HG03175 (cell line): Measurements from ENCODE around the gene WTAP.
"Not testable (repeated sequence)": the region's sequence is repeated elsewhere in the genome, so short reads cannot be mapped to it uniquely, and the experiment has no call there.

Experiments
- ATAC-seq: cut with Tn5 transposase; IDR thresholded peaks from one replicate; pipeline ENCODE4 v1.9.1; 2021; ENCODE audit warnings: mild to moderate bottlenecking, moderate library complexity; ENCODE audit not compliant: unreplicated experiment

The WTAP gene

GRCh38 chr6:159693128-159693893, 34.0 kb upstream of the WTAP start, which contains the start of gene SOD2:
TSS of gene SOD2 (minus strand) at chr6:159693241. CDS start at chr6:159693167, 74 bp downstream.
- ATAC-seq: peak; percentile 77

- ATAC-seq: no peak
Observed at GRCh38 chr6:159693894-159694545, 33.3 kb upstream of the WTAP start.

GRCh38 chr6:159695984-159696383, 31.3 kb upstream of the WTAP start:
- no peak for ATAC-seq

GRCh38 chr6:159700970-159701369, 26.3 kb upstream of the WTAP start:
- no peak for ATAC-seq

GRCh38 chr6:159701413-159701999, 25.8 kb upstream of the WTAP start:
- no peak for ATAC-seq

- not testable (repeated sequence) for ATAC-seq
Observed at GRCh38 chr6:159710603-159711002, 16.7 kb upstream of the WTAP start.

GRCh38 chr6:159712389-159712788, 14.9 kb upstream of the WTAP start:
- ATAC-seq: not testable (repeated sequence)

GRCh38 chr6:159713984-159714383, 13.3 kb upstream of the WTAP start:
- ATAC-seq: no peak

GRCh38 chr6:159714404-159714803, 12.9 kb upstream of the WTAP start:
- no peak for ATAC-seq

- no peak for ATAC-seq
Observed at GRCh38 chr6:159715166-159715565, 12.1 kb upstream of the WTAP start.

- no peak for ATAC-seq
Observed at GRCh38 chr6:159715605-159716004, 11.7 kb upstream of the WTAP start.

GRCh38 chr6:159716247-159717096, 10.8 kb upstream of the WTAP start:
- ATAC-seq: no peak

- ATAC-seq: no peak
Observed at GRCh38 chr6:159718634-159719033, 8.7 kb upstream of the WTAP start.

GRCh38 chr6:159719287-159719686, 8.0 kb upstream of the WTAP start:
- ATAC-seq: no peak

GRCh38 chr6:159720708-159721107, 6.6 kb upstream of the WTAP start:
- ATAC-seq: no peak

GRCh38 chr6:159721981-159722380, 5.3 kb upstream of the WTAP start:
- ATAC-seq: not testable (repeated sequence)

GRCh38 chr6:159722655-159723054, 4.7 kb upstream of the WTAP start:
- no peak for ATAC-seq

- no peak for ATAC-seq
Observed at GRCh38 chr6:159723259-159723658, 4.0 kb upstream of the WTAP start.

GRCh38 chr6:159724778-159725177, 2.5 kb upstream of the WTAP start:
- ATAC-seq: no peak

- not testable (repeated sequence) for ATAC-seq
Observed at GRCh38 chr6:159725208-159725607, 2.1 kb upstream of the WTAP start.
